ENCODE data around the gene HCFC2. TPM values are rescaled to one million over a fixed set of nuclear protein-coding genes. Genes with fewer than 3 reads are reported as not detected.

The HCFC2 gene
- total and polyA plus RNA-seq, 9 of the 15 experiments (the other 6 are each of a cell fraction or from before 2014, with no cell fraction given), result 1.2 to 6.5 (median 3.8) TPM

DNA sequence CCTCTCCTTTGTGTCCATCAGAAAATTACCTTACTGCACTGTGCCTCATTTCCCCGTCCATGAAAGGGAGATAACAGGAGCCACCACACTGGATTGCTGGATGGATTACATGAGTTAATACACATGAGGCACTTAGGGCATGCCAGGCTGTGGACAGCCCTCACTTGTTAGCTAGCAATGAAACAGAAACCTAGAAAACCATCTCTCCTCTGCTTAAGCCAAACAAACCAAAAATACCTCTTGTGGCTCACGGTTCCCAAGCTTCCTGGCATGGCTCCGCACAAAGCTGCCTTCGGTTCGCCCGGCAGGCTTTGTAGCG, 660 bp upstream of the HCFC2 start (continued):
- TF ChIP-seq ZNF146 (CRISPR knock-in tag; IDR thresholded peaks at IDR 0.05; ENCODE audit: unreplicated experiment) (no peak), TCFL5 (CRISPR knock-in tag; conservative IDR thresholded peaks at IDR 0.05) (no peak)

DNA sequence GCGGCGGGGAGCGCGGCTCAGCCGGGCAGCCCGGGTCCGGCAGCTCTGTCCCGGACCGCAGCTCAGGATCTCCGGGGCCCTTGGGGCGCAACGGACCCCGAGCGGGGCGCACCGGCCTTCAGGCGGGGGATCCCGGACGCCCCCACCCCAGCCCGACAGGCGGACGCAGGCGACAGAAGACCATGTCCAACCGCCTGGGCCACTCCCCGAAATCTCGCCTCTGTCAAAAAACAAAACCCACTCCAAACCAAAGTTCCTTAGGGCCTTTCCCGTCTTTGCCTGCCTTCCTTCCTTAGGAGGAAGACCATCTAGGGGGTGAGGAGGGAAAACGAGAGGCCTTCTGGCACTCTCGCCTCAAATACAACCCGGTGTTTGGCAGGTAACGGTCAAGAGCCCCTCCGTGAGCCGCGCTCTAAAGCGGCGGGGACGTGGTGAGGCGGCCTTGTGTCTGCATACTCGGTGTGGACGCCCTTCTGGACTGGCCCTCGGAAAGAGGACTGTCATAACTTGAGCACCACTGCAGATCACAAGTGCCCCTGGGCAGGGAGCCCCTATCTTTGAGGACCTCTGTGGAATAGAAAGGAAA, 604 bp downstream of the HCFC2 start:
- Histone ChIP-seq H3K9me3 (replicated peaks; ENCODE audit: control insufficient read depth, insufficient read depth, low read depth, low read length) (no peaks in the 10 kb centered on the region), H3K9ac (ENCODE audit: insufficient read depth in 1 of 2, low read depth in 2 of 2, low read length in 2 of 2) (peak overlapping the region; percentile 68 to 90; a peak in 3 of 4 replicates), H3K4me1 (replicated peaks in 1 of 2; ENCODE audit: control insufficient read depth in 2 of 2, insufficient read depth in 2 of 2, low read length in 2 of 2) (peaks cover 5 to 15% of the 10 kb centered on the region in 2 experiments; a peak in 3 of 5 replicates), H3K27ac (ENCODE audit: extremely low read depth, low read depth, low read length) (no peak overlapping the region; the same call in 2 of the 3 replicates), H4K20me1 (replicated peaks; ENCODE audit: control insufficient read depth, insufficient read depth, low read length) (no peaks in the 10 kb centered on the region), H3K79me2 (ENCODE audit: control insufficient read depth, insufficient read depth, low read length) (peaks cover 11% of the 10 kb centered on the region; the same call in 2 of the 3 replicates), H3K4me3 (peak overlapping the region; percentile 99), H3K9me1 (ENCODE audit: control insufficient read depth, insufficient read depth, low read length) (no peaks in the 10 kb centered on the region), H2AFZ (ENCODE audit: low read depth, low read length) (peak overlapping the region; percentile 99), H3K36me3 (ENCODE audit: control insufficient read depth, insufficient read depth, low read length) (peaks cover 10% of the 10 kb centered on the region; the same call in 1 of the 3 replicates), H3K4me2 (ENCODE audit: insufficient read depth, low read length) (peak overlapping the region; percentile 83), H3K27me3 (ENCODE audit: control insufficient read depth in 2 of 2, insufficient read depth in 2 of 2, low read length in 2 of 2) (peaks cover 5% of the 10 kb centered on the region in 2 experiments; a peak in 1 of 5 replicates)
- ATAC-seq, result peak; percentile 63
- POLR2A ChIA-PET, result interaction anchor here (0.7 kb wide), 1 partner anchor 67 kb away, joined by 3 read pairs; no protein-coding TSS in a partner anchor
- CTCF ChIA-PET (ENCODE audit: low intra/inter-chr PET ratio), result interaction anchor here (0.6 to 1.0 kb wide), 2 partner anchors 42 to 102 kb away, joined by 3 read pairs; no protein-coding TSS in a partner anchor
- no TSS peak for BruUV-seq (replicated peaks)
- whole genome bisulfite sequencing (ENCODE audit: insufficient coverage, low coverage, missing lambda C conversion rate), result under 1% methylated on average over 38 of the region's 41 CpGs
- intact Hi-C loops (cut with micrococcal nuclease) (loop anchor here (2.0 kb wide), 1 partner anchor 44 kb away; no protein-coding TSS in a partner anchor), in situ Hi-C loops (cut with MboI) (no loop called here)
- FAIRE-seq, result peak; percentile 49
- DNase-seq (ENCODE audit: extremely low read depth in 1 of 4, low spot score in 3 of 4), result peak in 2 of 4 experiments; percentile 35 to 48
- no peak for TF ChIP-seq PML (IDR thresholded peaks at IDR 0.05; ENCODE audit: low read length)
- TF ChIP-seq, protein P1, sequence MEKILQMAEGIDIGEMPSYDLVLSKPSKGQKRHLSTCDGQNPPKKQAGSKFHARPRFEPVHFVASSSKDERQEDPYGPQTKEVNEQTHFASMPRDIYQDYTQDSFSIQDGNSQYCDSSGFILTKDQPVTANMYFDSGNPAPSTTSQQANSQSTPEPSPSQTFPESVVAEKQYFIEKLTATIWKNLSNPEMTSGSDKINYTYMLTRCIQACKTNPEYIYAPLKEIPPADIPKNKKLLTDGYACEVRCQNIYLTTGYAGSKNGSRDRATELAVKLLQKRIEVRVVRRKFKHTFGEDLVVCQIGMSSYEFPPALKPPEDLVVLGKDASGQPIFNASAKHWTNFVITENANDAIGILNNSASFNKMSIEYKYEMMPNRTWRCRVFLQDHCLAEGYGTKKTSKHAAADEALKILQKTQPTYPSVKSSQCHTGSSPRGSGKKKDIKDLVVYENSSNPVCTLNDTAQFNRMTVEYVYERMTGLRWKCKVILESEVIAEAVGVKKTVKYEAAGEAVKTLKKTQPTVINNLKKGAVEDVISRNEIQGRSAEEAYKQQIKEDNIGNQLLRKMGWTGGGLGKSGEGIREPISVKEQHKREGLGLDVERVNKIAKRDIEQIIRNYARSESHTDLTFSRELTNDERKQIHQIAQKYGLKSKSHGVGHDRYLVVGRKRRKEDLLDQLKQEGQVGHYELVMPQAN (IDR thresholded peaks at IDR 0.05; ENCODE audit: borderline replicate concordance), result peak; percentile 4; the same call in 1 of the 2 replicates
- TF ChIP-seq PURB (CRISPR knock-in tag; IDR thresholded peaks at IDR 0.05; ENCODE audit: low read depth), result no peak
- no peak for TF ChIP-seq FOXM1 (IDR thresholded peaks at IDR 0.05; ENCODE audit: low read depth)
- 0 out of 2 replicates have a peak, but pooled peaks have one; percentile 30 for TF ChIP-seq FOXM1 (CRISPR knock-in tag; IDR thresholded peaks at IDR 0.05; ENCODE audit: low read depth)
- TF ChIP-seq, protein P2, sequence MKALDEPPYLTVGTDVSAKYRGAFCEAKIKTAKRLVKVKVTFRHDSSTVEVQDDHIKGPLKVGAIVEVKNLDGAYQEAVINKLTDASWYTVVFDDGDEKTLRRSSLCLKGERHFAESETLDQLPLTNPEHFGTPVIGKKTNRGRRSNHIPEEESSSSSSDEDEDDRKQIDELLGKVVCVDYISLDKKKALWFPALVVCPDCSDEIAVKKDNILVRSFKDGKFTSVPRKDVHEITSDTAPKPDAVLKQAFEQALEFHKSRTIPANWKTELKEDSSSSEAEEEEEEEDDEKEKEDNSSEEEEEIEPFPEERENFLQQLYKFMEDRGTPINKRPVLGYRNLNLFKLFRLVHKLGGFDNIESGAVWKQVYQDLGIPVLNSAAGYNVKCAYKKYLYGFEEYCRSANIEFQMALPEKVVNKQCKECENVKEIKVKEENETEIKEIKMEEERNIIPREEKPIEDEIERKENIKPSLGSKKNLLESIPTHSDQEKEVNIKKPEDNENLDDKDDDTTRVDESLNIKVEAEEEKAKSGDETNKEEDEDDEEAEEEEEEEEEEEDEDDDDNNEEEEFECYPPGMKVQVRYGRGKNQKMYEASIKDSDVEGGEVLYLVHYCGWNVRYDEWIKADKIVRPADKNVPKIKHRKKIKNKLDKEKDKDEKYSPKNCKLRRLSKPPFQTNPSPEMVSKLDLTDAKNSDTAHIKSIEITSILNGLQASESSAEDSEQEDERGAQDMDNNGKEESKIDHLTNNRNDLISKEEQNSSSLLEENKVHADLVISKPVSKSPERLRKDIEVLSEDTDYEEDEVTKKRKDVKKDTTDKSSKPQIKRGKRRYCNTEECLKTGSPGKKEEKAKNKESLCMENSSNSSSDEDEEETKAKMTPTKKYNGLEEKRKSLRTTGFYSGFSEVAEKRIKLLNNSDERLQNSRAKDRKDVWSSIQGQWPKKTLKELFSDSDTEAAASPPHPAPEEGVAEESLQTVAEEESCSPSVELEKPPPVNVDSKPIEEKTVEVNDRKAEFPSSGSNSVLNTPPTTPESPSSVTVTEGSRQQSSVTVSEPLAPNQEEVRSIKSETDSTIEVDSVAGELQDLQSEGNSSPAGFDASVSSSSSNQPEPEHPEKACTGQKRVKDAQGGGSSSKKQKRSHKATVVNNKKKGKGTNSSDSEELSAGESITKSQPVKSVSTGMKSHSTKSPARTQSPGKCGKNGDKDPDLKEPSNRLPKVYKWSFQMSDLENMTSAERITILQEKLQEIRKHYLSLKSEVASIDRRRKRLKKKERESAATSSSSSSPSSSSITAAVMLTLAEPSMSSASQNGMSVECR (CRISPR knock-in tag; IDR thresholded peaks at IDR 0.05), result peak; percentile 7; the same call in 1 of the 2 replicates
- no peak for TF ChIP-seq SRSF1 (IDR thresholded peaks at IDR 0.05; ENCODE audit: low read depth, low read length)
- TF ChIP-seq STAT5B (CRISPR knock-in tag; IDR thresholded peaks at IDR 0.05), result no peak
- TF ChIP-seq CBX8 (IDR thresholded peaks at IDR 0.05; ENCODE audit: borderline replicate concordance, extremely low read depth, low read depth, low read length, poor library complexity, severe bottlenecking), result no peak
- no peak for TF ChIP-seq ZNF695 (CRISPR knock-in tag; IDR thresholded peaks at IDR 0.05)
